Central memory CD4-positive, alpha-beta T cell (primary cell): Measurements from ENCODE around the gene STRIT1.
"Not testable (repeated sequence)": the region's sequence is repeated elsewhere in the genome, so short reads cannot be mapped to it uniquely, and the experiment has no call there.

Source experiments
- DNase-seq: peaks from one replicate; pipeline ENCODE4 v3.0.0; 2022

Gene STRIT1

DNA sequence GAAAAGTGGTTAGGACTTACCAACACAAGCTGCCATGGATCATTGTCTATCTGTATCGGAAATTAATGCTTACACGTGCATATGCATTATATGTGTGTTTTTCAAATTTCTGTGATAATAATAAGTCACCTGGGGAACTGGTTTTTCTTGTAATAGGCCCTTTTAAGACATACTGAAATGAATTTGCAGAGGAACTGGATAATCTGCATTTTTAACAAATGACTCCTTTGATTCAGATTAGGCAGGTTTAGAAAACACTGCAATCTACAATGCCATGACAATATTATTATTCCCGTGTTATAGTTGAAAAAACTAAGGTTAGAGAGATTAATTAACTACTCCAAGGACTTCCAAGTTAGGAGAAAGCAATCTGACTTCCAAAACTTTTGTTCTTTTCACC, 23.4 kb downstream of the STRIT1 start:
- DNase-seq, result no peak

DNA sequence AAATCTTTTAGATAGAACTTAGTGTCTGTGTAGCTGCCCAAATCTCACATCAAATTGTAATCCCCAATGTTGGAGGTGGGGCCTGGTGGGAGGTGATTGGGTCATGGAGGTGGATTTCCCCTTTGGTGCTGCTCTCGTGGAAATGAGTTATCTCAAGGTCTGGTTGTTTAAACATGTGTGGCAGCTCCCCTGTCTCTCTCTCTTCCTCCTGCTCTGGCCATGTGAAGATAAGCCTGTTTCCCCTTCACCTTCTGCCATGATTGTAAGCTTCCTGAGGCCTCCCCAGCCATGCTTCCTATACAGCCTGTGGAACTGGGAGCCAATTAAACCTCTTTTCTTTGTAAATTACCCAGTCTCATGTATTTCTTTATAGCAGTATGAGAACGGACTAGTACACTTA, 30.6 kb downstream of the STRIT1 start:
- not testable (repeated sequence) for DNase-seq

DNA sequence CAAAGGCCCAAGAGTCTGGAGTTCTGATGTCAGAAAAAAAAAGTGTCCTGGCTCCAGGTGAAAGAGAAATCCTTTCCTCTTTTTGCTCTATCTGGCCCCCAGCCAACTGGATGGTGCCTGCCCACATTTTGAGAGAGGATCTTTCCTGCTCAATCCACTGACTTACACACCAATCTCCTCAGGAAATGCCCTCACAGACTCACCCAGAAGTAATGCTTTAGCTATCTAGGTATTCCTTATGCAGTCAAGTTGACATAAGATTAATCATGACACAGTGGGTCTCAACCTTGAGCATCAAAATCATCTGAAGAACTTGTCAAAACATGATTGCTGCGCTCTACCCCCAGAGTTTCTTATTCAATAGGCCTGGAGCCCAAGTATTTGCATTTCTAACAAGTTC, 31.2 kb downstream of the STRIT1 start:
- no peak for DNase-seq

DNA sequence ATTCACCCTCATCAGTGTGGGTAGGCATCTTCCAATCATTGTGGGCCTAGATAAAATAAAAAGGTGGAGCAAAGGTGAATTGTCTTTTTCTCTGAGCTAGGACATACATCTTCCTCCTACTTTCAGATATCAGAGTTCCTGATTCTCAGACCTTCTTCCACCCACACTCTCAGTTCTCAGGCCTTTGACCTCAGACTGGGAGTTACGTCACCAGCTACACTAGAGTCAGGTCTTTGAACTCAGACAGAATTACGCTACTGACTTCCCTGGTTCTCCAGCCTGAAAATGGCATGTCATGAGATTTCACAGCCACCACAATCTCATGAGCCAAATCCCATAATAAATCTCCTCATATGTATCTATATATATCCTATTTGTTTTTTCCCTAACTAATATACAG, 39.0 kb downstream of the STRIT1 start:
- no peak for DNase-seq

DNA sequence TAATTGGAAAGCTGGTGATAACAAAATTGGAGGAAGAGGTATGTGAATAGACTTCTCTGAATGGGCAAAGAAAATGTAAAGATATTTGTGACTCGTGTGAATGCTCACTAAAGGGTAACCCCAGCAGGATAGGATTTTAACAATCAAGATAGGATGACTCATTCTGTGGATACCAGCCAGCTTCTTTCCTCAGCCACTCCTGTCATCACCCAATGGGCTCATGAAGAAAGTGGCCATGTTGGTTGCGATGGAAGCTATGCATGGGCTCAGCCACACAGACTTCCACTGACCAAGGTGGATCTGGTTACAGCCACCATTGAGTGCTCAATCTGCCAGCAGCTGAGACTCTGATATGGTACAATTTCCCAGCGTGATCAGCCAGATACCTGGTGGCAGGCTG, 40.9 kb downstream of the STRIT1 start:
- DNase-seq, result no peak

DNA sequence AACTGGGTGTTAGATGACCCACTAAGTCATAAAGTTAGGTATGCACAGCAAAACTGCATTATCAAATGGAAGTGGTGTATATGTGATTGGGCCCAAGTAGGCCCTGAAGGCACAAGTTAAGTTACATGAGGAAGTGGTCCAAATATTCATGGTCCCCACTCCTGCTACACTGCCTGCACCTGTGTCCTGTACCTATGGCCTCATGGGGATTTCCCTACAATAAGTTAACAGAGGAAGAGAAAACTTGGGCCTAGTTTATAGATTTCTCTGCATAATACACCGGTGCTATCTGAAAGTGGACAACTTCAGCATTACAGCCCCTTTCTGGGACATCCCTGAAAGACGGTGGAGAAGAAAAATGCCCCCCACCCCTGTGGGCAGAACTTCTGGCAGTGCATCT, 41.5 kb downstream of the STRIT1 start:
- DNase-seq, result no peak

DNA sequence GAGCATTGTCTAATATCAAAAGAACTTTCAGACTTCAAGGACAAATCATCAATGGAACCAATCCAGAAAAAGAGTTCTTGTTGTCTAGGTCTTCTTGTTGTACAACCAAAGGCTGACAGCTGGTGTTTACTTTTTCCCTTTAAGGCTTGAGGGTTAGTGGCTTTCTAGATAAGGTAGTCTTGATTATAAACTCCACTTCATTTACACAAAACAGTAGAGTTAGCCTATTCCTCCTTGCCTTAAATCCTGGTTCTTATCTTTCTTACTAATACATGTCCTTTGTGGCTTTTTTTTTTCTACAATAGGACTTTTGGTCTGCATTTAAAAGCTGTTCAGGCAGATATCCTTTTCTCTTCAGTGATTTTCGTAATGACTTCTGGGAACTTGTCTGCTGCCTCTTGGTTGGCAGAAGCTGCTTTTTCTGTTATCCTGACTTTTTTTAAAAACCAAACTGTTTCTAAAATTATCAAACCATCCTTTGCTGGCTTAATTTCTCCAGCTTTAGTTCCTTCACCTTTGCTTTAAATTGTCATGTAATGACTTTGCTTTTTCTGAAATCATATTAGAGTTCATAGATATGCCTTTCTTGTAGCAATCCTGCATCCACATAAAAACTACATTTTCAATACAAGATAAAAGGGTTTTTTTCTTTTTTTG, 44.8 kb downstream of the STRIT1 start:
- DNase-seq, result no peak

DNA sequence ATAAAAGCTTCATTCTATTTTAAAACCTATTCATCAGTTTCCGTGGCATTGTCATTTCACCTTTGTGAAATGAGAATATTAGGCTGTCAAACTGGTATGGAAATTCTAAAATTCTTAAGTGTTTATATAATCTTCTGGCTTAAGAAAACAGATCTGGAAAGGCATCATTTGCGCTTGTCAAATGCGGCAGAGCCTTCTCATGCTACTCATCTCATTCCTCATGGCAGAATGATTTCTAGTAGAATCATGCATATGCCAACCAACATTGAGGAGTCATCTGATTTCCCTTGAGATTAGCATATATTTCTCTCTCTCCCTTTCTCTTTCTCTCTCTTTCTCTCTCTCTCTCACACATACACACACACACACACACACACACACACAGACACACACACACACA, 48.8 kb downstream of the STRIT1 start:
- no peak for DNase-seq

DNA sequence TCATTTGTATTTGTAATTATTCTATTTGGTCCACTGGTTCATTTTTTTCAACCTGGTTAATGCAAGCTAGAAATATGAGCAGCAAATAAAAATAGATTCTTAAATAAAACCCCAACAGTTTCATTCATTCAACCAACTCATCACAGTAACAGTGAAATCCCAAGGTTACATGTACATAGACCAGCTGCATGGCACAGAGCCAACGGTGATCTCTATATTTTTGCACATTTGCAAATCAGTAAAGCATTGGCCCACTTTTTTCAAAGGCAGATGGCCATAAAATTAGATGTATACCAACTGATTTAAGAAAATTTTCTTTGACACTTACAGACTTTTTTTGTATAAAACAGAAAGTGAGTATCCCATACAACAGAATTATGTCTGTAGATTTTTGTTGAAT, 49.3 kb downstream of the STRIT1 start:
- no peak for DNase-seq

DNA sequence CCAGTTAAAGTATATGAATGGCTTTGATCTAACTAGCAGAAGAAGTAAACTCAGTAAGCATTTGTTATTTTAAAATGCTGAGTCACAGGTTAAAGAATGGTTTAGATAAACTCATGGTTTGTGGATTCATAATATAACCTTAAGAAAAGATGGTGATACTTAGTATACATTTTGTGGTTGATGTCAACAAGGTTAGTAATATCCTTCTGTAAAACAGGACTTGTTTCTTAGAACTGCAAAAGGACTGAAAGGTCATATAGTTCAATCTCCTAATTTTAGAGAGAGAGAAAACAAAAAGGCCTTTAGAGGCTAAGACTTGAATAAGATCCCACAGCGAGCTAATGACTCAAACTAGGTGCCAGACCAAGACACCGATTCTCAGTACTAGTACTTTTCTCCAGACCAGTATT, 50.0 kb downstream of the STRIT1 start:
- DNase-seq, result no peak

DNA sequence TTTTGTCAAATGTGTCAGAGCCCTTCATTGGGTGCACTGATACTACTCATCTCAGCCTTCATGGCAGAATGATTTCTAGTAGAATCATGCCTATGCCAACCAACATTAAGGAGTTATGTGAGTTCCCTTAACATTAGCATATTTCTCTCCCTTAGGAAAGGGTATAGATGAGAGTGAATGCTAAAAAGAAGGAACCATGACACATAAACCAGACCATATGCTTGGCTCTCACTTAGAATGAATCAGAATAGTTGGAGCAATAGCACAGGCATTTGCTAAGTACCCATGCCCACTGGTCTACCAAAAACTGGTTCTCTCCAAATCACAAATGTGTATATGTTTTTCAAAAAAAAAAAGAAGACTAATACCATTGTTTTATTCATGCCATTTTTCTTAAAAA, 51.1 kb downstream of the STRIT1 start:
- no peak for DNase-seq

DNA sequence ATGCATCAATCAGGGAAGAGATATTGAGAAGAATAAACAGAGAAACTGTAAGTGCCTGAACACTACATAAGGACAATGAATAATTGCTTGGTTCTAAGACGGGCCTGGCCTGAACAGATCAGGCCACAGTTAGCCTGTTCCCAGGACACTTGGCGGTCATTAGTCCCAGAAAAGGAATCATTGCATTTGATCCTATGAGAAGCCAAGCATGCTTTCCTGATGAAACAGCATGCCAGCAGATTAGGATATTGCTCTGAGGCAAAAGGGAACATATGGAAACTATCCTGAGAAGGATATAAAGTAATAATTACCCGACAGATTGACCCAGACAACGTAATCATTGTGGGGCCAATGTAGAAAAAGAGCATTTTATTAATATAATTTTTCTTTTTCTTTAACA, 51.9 kb downstream of the STRIT1 start:
- no peak for DNase-seq
